K562 (cell line): Measurements from ENCODE around the gene ATP5F1A. TPM values are rescaled to one million over a fixed set of nuclear protein-coding genes. Genes with fewer than 3 reads are reported as not detected.

Source experiments
- ATAC-seq: fragments of 200-7000 bp; cut with Tn5 transposase; 3 replicates; pipeline ENCODE4 v1.9.1; 2020; ENCODE audit warnings: moderate library complexity
- BruUV-seq: library from RNA; stranded (reverse); fragments of 400-500 nt; replicated peaks from 2 replicates; lab custom pipeline; 2021; lab: Mats Ljungman, UMichigan
- CTCF ChIA-PET: fragments of 300-600 bp; formaldehyde crosslinking; extraction: SDS; loops from one replicate; lab custom pipeline; 2021; ENCODE audit warnings: low intra/inter-chr PET ratio; lab: Yijun Ruan, JAX
- POLR2A ChIA-PET: fragments of 300-600, 350-650 bp; sonication (Branson Sonifier 250); formaldehyde crosslinking; extraction: SDS; loops from one replicate; lab custom pipeline; 2021; ENCODE audit warnings: antibody characterized with exemption, inconsistent platforms; lab: Yijun Ruan, JAX
- DNase-seq, 4 experiments: peaks; one replicate each; pipeline versions ENCODE4 v3.0.0 to v3.0.0-alpha.2; 2011 to 2018; ENCODE audit warnings: low spot score in 3 of 4, mixed read lengths in 3 of 4; ENCODE audit errors: extremely low read depth in 1 of 4
- FAIRE-seq: peaks from 2 replicates; lab custom pipeline; 2011; peaks lifted over from hg19 to GRCh38; lab: Jason Lieb, UNC
- H2AFZ ChIP-seq: 2 replicates; pipeline ENCODE4 v1.6.0; 2011; ENCODE audit warnings: low read depth, low read length, control low read depth, inconsistent platforms
- H3K27ac ChIP-seq: fragments of 200-600 bp; 3 replicates; pipeline ENCODE4 v1.8.0; 2011; ENCODE audit warnings: low read depth, mild to moderate bottlenecking, control low read depth, inconsistent platforms, low read length, moderate library complexity, mixed read lengths; ENCODE audit errors: extremely low read depth
- H3K27me3 ChIP-seq, 2 experiments: fragments of 300-600 bp in 1 of 2; 2 replicates in 1 of 2; 3 replicates in 1 of 2; pipeline versions ENCODE4 v1.6.0 to v1.8.0; 2011; ENCODE audit warnings: inconsistent platforms in 2 of 2, low read length in 2 of 2, mild to moderate bottlenecking in 1 of 2, mixed read lengths in 1 of 2, moderate library complexity in 1 of 2; ENCODE audit not compliant: control insufficient read depth in 2 of 2, insufficient read depth in 2 of 2
- H3K36me3 ChIP-seq: fragments of 300-600 bp; 3 replicates; pipeline ENCODE4 v1.8.0; 2011; ENCODE audit warnings: mild to moderate bottlenecking, low read length, inconsistent platforms; ENCODE audit not compliant: control insufficient read depth, insufficient read depth
- H3K4me1 ChIP-seq, 2 experiments: fragments of 200-600 bp in 1 of 2; replicated peaks in 1 of 2; 2 replicates in 1 of 2; 3 replicates in 1 of 2; pipeline versions ENCODE4 v1.5.1 to v1.8.0; 2011; ENCODE audit warnings: inconsistent platforms in 2 of 2, low read length in 2 of 2, mild to moderate bottlenecking in 1 of 2, mixed read lengths in 1 of 2, moderate library complexity in 1 of 2; ENCODE audit not compliant: control insufficient read depth in 2 of 2, insufficient read depth in 2 of 2
- H3K4me2 ChIP-seq: 2 replicates; pipeline ENCODE4 v1.6.1; 2011; ENCODE audit warnings: low read length, control low read depth, inconsistent platforms, mixed read lengths; ENCODE audit not compliant: insufficient read depth
- H3K4me3 ChIP-seq: fragments of 200-600 bp; sonication (generic), shearing (Covaris generic); 2 replicates; pipeline ENCODE4 v1.5.1; 2016; ENCODE audit warnings: control low read depth, inconsistent platforms
- H3K79me2 ChIP-seq: fragments of 200-600 bp; 3 replicates; pipeline ENCODE4 v1.8.0; 2011; ENCODE audit warnings: low read length, inconsistent platforms; ENCODE audit not compliant: control insufficient read depth, insufficient read depth
- H3K9ac ChIP-seq, 2 experiments: 2 replicates each; pipeline versions ENCODE4 v1.6.0 to v1.6.1; 2011; ENCODE audit warnings: low read depth in 2 of 2, low read length in 2 of 2, control low read depth in 1 of 2, inconsistent platforms in 1 of 2, mild to moderate bottlenecking in 1 of 2, mixed read lengths in 1 of 2; ENCODE audit not compliant: insufficient read depth in 1 of 2
- H3K9me1 ChIP-seq: one replicate; pipeline ENCODE4 v1.6.0; 2011; ENCODE audit warnings: inconsistent platforms, mild to moderate bottlenecking, low read length, moderate library complexity; ENCODE audit not compliant: control insufficient read depth, insufficient read depth
- H3K9me3 ChIP-seq: replicated peaks from 2 replicates; pipeline ENCODE4 v1.5.1; 2011; ENCODE audit warnings: low read depth, low read length, inconsistent platforms; ENCODE audit not compliant: control insufficient read depth, insufficient read depth
- H4K20me1 ChIP-seq: replicated peaks from 2 replicates; pipeline ENCODE4 v1.6.1; 2011; ENCODE audit warnings: low read length, inconsistent platforms, mixed read lengths; ENCODE audit not compliant: control insufficient read depth, insufficient read depth
- CTBP1 ChIP-seq: fragments of 450-650 bp; IDR thresholded peaks from 2 replicates; pipeline ENCODE4 v1.6.1; 2016; ENCODE audit warnings: borderline replicate concordance
- ELK1 ChIP-seq: sonication (generic); formaldehyde crosslinking; IDR thresholded peaks from 2 replicates; pipeline ENCODE4 v1.8.1; 2022; ENCODE audit warnings: missing genetic modification reagents
- ESRRA ChIP-seq: fragments of 450-650 bp; IDR thresholded peaks from 2 replicates; pipeline ENCODE4 v1.6.1; 2014; ENCODE audit warnings: low read depth, mild to moderate bottlenecking, moderate library complexity, borderline replicate concordance
- GABPB1 ChIP-seq: sonication (generic); formaldehyde crosslinking; IDR thresholded peaks from 2 replicates; pipeline ENCODE4 v1.8.0; 2022; ENCODE audit warnings: mild to moderate bottlenecking, missing genetic modification reagents
- ID3 ChIP-seq, 2 experiments: fragments of 250-450 bp in 1 of 2; fragments of 450-650 bp in 1 of 2; sonication (Bioruptor Pico) in 1 of 2; IDR thresholded peaks; 2 replicates each; pipeline versions ENCODE4 v1.6.1 to v1.8.0; 2016 to 2021; ENCODE audit warnings: mild to moderate bottlenecking in 2 of 2, moderate library complexity in 2 of 2, missing compliant biosample characterization in 1 of 2, missing genetic modification characterization in 1 of 2
- NR2C1 ChIP-seq, 2 experiments: fragments of 450-650 bp; IDR thresholded peaks; 2 replicates each; pipeline ENCODE4 v1.6.1; 2017; ENCODE audit warnings: mild to moderate bottlenecking in 2 of 2, antibody characterized with exemption in 1 of 2, inconsistent platforms in 1 of 2, missing compliant biosample characterization in 1 of 2, missing genetic modification characterization in 1 of 2
- RCOR1 ChIP-seq, 2 experiments: IDR thresholded peaks; 2 replicates each; pipeline ENCODE4 v1.6.1; 2012; ENCODE audit warnings: low read depth in 2 of 2, low read length in 2 of 2, borderline replicate concordance in 1 of 2, improper control_type of control experiment in 1 of 2
- TCF15 ChIP-seq: fragments of 250-450 bp; sonication (Bioruptor Pico); IDR thresholded peaks from 2 replicates; pipeline ENCODE4 v1.8.0; 2022; ENCODE audit warnings: moderate library complexity, mild to moderate bottlenecking, inconsistent platforms
- VEZF1 ChIP-seq: fragments of 200-800 bp; sonication (Bioruptor generic); IDR thresholded peaks from 2 replicates; pipeline ENCODE4 v1.6.1; 2017; ENCODE audit warnings: missing genetic modification characterization, missing compliant biosample characterization
- ZNF551 ChIP-seq: fragments of 250-450 bp; sonication (Bioruptor Pico); IDR thresholded peaks from 2 replicates; pipeline ENCODE4 v1.5.0; 2021; ENCODE audit warnings: mild to moderate bottlenecking, moderate library complexity
- WGBS: fragments of 100-300 bp; shearing (Covaris generic); methylation state at CpG from one replicate; pipeline ENCODE4 v1.1.6; 2016; ENCODE audit warnings: low coverage, mixed read lengths; ENCODE audit not compliant: insufficient coverage; ENCODE audit errors: missing lambda C conversion rate; 5-methylcytosine and 5-hydroxymethylcytosine counted together
- in situ Hi-C: fragments of 300-500 bp; cut with MboI; formaldehyde crosslinking; loops from 4 replicates; pipeline ENCODE4 v1.15.0; 2018; ENCODE audit warnings: inconsistent platforms, mixed read lengths
- intact Hi-C: fragments of 100-400 bp; cut with micrococcal nuclease; formaldehyde crosslinking; loops from 2 replicates; pipeline ENCODE4 v1.14.2; 2022
- polyA plus RNA-seq, 8 experiments: library from polyadenylated mRNA; depleted of rRNA in 4 of 8; stranded (reverse) in 5 of 8; unstranded in 3 of 8; fragments of >200 nt; fragmentation: Nextera tagmentation in 2 of 8; fragmentation: Illumina TruSeq in 1 of 8; extraction: Ambion mirVana in 2 of 8; extraction: Trizol in 1 of 8; gene quantifications; 2 replicates each; pipeline versions ENCODE4 v1.2.1 to v1.2.3, GENCODE V29; 2011 to 2014; ENCODE audit warnings: inconsistent platforms in 1 of 8, missing spikeins in 1 of 8
- total RNA-seq, 7 experiments: library from RNA; depleted of rRNA in 6 of 7; stranded (reverse); fragments of >200 nt in 6 of 7; fragmentation: Illumina TruSeq in 2 of 7; extraction: Trizol in 2 of 7; gene quantifications; 2 replicates each; pipeline versions ENCODE4 v1.2.1 to v1.2.3, GENCODE V29; 2011 to 2021; ENCODE audit warnings: low replicate concordance in 1 of 7

ATP5F1A gene
- total and polyA plus RNA-seq, 9 of the 15 experiments (the other 6 are each of a cell fraction or from before 2014, with no cell fraction given), result 377 to 762 (median 490) TPM

- no peaks in the 10 kb centered on the region for H3K27me3 ChIP-seq
- 49% methylated on average over 6 of the region's 6 CpGs for WGBS
- H2AFZ ChIP-seq, result no peak overlapping the region
- H4K20me1 ChIP-seq, result no peaks in the 10 kb centered on the region
- H3K36me3 ChIP-seq, result 0 out of 3 replicates have a peak, but pooled peaks cover 4% of the 10 kb centered on the region
- peaks cover 35% of the 10 kb centered on the region for H3K79me2 ChIP-seq
- peak in 1 of 4 experiments; percentile 28 for DNase-seq
- H3K4me3 ChIP-seq, result no peak overlapping the region
- FAIRE-seq, result peak; percentile 6
- POLR2A ChIA-PET, result interaction anchor here (0.6 to 0.7 kb wide), 2 partner anchors 11 to 28 kb away, joined by 3 to 4 read pairs; no protein-coding TSS in a partner anchor
- in situ Hi-C loops, result no loop called here
- peak; percentile 54; the same call in 1 of the 2 replicates for TF ChIP-seq ESRRA
- no peak for TF ChIP-seq ZNF551 (CRISPR knock-in tag)
- peak; percentile 48; the same call in 1 of the 2 replicates for TF ChIP-seq CTBP1
- no peak for TF ChIP-seq TCF15
- TF ChIP-seq ELK1 (CRISPR knock-in tag), result no peak
- TF ChIP-seq VEZF1 (CRISPR knock-in tag), result no peak
- no peak for TF ChIP-seq GABPB1
- TF ChIP-seq NR2C1 (IDR thresholded peaks at IDR 0.05), result no peak
- peak; percentile 41; the same call in 1 of the 2 replicates for TF ChIP-seq NR2C1 (tag; IDR thresholded peaks at IDR 0.05)
- peak in 1 of 2 experiments; percentile 43; a peak in 1 of 4 replicates for TF ChIP-seq RCOR1 (IDR thresholded peaks at IDR 0.05; ENCODE audit: borderline replicate concordance in 1 of 2, low read depth in 2 of 2, low read length in 2 of 2)
- no peak for TF ChIP-seq ID3 (CRISPR knock-in tag; IDR thresholded peaks at IDR 0.05)
- TF ChIP-seq ID3 (tag; IDR thresholded peaks at IDR 0.05), result 0 out of 2 replicates have a peak, but pooled peaks have one; percentile 25
- no TSS peak for BruUV-seq
- peak; percentile 58 for ATAC-seq
- H3K9me3 ChIP-seq, result no peaks in the 10 kb centered on the region
- CTCF ChIA-PET, result no interaction called here
- intact Hi-C loops, result no loop called here
- H3K9ac ChIP-seq, result 0 out of 4 replicates have a peak overlapping the region, but pooled peaks of 1 of the 2 experiments have one; percentile 13
- H3K4me2 ChIP-seq, result peak overlapping the region; percentile 14; the same call in 1 of the 2 replicates
- H3K27ac ChIP-seq, result no peak overlapping the region; the same call in 1 of the 3 replicates
- H3K4me1 ChIP-seq, result peaks cover 6 to 31% of the 10 kb centered on the region in 2 experiments; a peak in 4 of 5 replicates
- no peaks in the 10 kb centered on the region for H3K9me1 ChIP-seq
Observed at GRCh38 chr18:46054956-46055837, 42.9 kb downstream of the ATP5F1A start.
